IPS-18a (cell line): ENCODE measurements around the gene GCDH.
A peak's percentile ranks its signal among the peaks of the same experiment; 100 is the strongest.
"Not testable (repeated sequence)": the region's sequence is repeated elsewhere in the genome, so short reads cannot be mapped to it uniquely, and the experiment has no call there.

Experiments
- H3K27ac ChIP-seq: one replicate; pipeline ENCODE4 v1.5.1; 2013; ENCODE audit warnings: low read length
- H3K27me3 ChIP-seq: one replicate; pipeline ENCODE4 v1.6.1; 2013; ENCODE audit warnings: mild to moderate bottlenecking, low read length; ENCODE audit not compliant: control insufficient read depth, insufficient read depth
- H3K36me3 ChIP-seq: one replicate; pipeline ENCODE4 v1.6.1; 2013; ENCODE audit warnings: low read depth, low read length; ENCODE audit not compliant: control insufficient read depth
- H3K4me1 ChIP-seq: one replicate; pipeline ENCODE4 v1.6.1; 2013; ENCODE audit warnings: low read depth, low read length; ENCODE audit not compliant: control insufficient read depth
- H3K4me3 ChIP-seq: one replicate; pipeline ENCODE4 v1.5.1; 2013; ENCODE audit warnings: low read length
- H3K9ac ChIP-seq: one replicate; pipeline ENCODE4 v1.6.1; 2013; ENCODE audit warnings: mild to moderate bottlenecking, low read length, moderate library complexity
- H3K9me3 ChIP-seq: one replicate; pipeline ENCODE4 v1.6.1; 2013; ENCODE audit warnings: low read depth, low read length; ENCODE audit not compliant: control insufficient read depth

GCDH gene

DNA sequence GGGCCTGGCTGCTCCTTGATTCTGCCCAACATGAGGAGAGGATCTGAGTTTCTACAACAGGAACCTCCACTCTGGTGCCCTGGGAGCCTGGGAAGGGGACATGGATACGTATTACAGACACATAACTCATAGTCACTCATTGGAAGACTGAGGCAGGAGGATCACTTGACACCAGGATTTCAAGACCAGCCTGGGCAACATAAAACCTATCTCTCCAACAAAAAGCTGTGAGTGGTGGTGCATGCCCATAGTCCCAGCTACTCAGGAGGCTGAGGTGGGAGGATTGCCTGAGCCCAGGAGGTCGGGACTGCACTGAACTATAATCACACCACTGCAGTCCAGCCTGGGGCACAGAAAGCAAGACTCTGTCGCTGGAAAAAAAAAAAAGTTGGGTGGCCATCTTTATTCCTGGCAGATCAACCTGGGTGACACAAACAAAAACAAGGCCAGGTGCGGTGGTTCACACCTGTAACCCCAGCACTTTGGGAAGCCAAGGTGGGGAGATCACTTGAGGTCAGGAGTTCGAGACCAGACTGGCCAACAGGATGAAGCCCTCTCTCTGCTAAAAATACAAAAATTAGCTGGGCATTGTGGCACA, 2.9 kb upstream of the GCDH start:
- Histone ChIP-seq H3K27me3 (peaks cover 44% of the 10 kb centered on the region), H3K4me1 (peaks cover 2% of the 10 kb centered on the region), H3K4me3 (no peak overlapping the region), H3K9me3 (no peaks in the 10 kb centered on the region), H3K27ac (no peak overlapping the region), H3K36me3 (peaks cover 1% of the 10 kb centered on the region), H3K9ac (no peak overlapping the region)

DNA sequence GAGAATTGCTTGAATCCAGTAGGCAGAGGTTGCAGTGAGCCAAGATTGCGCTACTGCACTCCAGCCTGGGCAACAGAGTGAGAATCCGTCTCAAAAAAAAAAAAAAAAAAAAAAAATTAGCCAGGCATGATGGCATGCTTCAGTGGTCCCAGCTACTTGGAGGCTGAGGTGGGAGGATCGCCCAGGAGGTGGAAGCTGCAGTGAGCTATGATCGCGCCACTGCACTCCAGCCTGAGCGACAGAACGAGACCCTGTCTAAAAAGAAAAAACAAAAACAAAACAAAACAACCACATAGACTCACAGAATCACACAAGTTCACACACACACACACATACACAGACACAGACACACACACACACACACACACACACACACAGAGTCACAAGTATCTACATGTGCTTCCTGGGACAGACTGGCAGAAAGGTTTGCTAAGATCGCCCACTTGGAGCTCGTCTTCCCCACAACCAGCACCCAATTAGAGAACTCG, 617 bp upstream of the GCDH start:
- peak overlapping the region; percentile 73 for H3K9ac ChIP-seq
- peak overlapping the region; percentile 78 for H3K27ac ChIP-seq
- peak overlapping the region; percentile 63 for H3K4me3 ChIP-seq

DNA sequence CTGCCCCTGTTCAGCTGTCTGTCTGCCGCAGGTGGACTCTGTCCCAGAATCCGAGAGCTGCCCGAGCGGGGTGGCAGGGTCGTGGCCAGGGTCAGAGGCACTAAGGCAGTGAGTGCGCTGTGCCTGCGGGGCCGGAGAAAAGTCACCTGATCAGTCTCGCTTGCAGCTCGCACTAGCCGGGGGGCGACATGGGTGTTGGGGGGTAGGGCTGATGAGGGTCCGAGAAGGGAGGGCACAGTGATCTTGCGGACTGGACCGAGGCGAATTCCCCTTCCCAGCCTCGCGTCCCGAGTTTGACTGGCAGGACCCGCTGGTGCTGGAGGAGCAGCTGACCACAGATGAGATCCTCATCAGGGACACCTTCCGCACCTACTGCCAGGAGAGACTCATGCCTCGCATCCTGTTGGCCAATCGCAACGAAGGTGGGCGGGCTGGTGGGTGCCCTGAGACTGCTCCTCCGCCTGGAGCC, 627 bp downstream of the GCDH start:
- peaks cover 26% of the 10 kb centered on the region for H3K36me3 ChIP-seq
- H3K9ac ChIP-seq, result peak overlapping the region; percentile 66
- H3K27ac ChIP-seq, result no peak overlapping the region
- no peaks in the 10 kb centered on the region for H3K4me1 ChIP-seq
- peaks cover 17% of the 10 kb centered on the region for H3K27me3 ChIP-seq
- peak overlapping the region; percentile 85 for H3K4me3 ChIP-seq
- no peaks in the 10 kb centered on the region for H3K9me3 ChIP-seq

More for the DNA sequence above, 617 bp upstream of the GCDH start:
- not testable (repeated sequence) for H3K4me1 ChIP-seq, H3K9me3 ChIP-seq
- H3K36me3 ChIP-seq, result peaks cover 18% of the 10 kb centered on the region
- peaks cover 27% of the 10 kb centered on the region for H3K27me3 ChIP-seq

DNA sequence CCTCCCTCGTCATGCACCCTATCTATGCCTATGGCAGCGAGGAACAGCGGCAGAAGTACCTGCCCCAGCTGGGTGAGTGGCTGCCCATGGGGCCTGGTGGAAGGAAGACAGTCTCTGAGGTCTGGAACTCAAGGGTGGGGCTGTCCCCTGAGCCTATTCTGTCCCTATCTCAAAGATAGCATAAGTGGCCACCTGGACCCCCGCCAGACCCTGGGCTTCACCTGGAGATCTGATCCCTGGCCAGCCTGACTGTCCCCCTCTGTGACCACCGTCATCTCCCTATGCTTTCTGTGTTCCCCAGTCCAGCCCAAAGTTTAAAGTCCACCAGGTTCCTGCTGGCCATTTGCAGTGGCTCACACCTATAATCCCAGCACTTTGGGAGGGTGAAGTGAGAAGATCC, 2.6 kb downstream of the GCDH start:
- Histone ChIP-seq H3K27me3 (no peaks in the 10 kb centered on the region), H3K27ac (no peak overlapping the region), H3K9ac (no peak overlapping the region), H3K4me1 (no peaks in the 10 kb centered on the region), H3K36me3 (peaks cover 41% of the 10 kb centered on the region), H3K9me3 (no peaks in the 10 kb centered on the region), H3K4me3 (no peak overlapping the region)

DNA sequence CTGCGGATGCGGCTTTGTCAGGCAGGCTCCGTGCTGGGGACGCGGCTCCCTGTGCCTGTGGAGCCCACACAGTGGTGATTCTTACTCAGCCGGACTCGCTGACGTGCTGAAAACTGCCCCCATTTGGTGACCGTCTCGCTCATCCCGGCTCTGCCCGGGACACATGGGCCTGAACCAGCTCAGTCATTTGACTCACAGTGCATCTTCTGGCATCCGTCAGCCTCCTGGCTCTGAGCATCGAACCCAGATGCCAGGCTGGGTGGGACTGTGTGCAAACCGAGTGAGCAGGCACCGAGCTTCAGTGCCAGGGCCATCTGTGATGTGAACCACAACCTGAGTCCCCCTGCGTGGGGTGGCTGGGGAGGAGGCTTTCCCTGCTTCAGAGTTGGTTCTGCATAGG, 5.5 kb downstream of the GCDH start:
- Histone ChIP-seq H3K27me3 (no peaks in the 10 kb centered on the region), H3K36me3 (peaks cover 47% of the 10 kb centered on the region), H3K9me3 (no peaks in the 10 kb centered on the region), H3K4me3 (no peak overlapping the region), H3K9ac (no peak overlapping the region), H3K4me1 (no peaks in the 10 kb centered on the region), H3K27ac (no peak overlapping the region)

DNA sequence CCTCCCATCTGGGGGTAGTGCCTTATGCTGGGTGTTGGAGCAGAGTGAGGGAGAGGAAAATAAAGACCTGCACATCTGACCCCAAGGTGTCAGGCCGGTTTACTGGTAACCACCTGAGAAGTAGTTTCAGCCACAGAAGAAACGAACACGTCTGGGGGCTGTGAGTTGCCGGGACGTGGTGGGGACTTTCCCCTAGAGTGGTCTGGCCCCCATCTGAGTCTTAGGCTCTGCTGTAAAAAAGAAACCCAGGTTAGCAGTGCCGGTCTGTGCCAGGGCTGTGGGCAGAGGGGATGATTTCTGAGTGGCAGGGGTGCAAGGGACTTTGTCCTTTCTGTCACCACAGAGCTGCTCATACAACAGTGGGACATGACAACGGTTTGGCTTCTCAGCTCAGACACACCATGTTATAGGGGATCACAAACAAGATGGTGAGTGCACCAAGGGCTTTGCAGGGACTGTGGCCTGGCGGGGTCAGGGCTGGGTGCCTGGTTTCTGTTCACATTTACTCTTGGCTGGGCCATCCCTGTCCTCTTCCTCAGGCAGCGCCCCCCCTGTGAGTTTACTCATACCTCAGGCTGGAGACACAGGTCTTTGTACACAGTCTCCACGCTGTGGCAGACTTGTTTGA, 9.0 kb downstream of the GCDH start:
- no peaks in the 10 kb centered on the region for H3K4me1 ChIP-seq
- no peak overlapping the region for H3K27ac ChIP-seq
- peaks cover 30% of the 10 kb centered on the region for H3K36me3 ChIP-seq
- H3K4me3 ChIP-seq, result no peak overlapping the region
- H3K9me3 ChIP-seq, result no peaks in the 10 kb centered on the region
- no peaks in the 10 kb centered on the region for H3K27me3 ChIP-seq
- H3K9ac ChIP-seq, result no peak overlapping the region

DNA sequence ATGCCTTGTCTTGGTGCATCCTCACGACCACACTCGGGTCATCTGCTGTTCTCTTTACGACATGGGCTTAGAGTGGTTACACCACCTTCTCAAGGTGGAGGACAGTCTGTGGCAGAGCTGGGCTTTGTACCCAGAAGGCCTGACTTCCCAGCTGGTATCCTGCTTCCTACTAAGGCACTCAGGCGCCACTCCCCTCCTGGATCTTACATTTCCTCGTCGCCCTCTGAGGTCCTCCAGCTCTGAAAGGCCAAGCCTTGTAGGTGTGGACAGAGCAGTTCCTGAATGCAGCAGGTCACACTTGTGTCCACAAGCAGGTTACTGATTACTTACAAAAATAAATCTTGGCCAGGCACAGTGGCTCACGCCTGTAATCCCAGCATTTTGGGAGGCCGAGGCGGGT, 16.2 kb downstream of the GCDH start:
- Histone ChIP-seq H3K9ac (no peak overlapping the region), H3K4me1 (no peaks in the 10 kb centered on the region), H3K4me3 (no peak overlapping the region), H3K36me3 (no peaks in the 10 kb centered on the region), H3K27ac (no peak overlapping the region), H3K27me3 (no peaks in the 10 kb centered on the region), H3K9me3 (no peaks in the 10 kb centered on the region)

DNA sequence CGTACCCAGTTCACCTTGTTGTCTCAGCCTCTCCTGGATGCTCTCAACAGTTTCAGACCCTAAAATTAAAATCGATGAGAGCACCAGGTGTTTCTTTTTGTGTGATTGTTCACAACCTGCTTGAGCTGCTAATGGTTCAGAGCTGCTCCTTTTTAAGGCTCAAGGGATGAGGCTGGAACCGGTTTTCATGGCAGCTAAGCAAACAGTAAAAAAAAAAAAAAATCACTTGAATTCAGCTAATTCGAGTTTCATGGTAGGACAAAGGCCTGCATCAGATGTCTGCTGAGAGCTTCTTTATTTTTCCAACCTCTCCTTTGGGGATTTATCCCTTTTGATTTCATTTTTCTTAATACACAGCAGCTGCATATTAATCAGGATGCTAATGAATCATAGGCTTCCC, 21.6 kb downstream of the GCDH start:
- H3K36me3 ChIP-seq, result no peaks in the 10 kb centered on the region
- H3K9me3 ChIP-seq, result no peaks in the 10 kb centered on the region
- no peak overlapping the region for H3K4me3 ChIP-seq
- no peak overlapping the region for H3K9ac ChIP-seq
- H3K4me1 ChIP-seq, result peaks cover 12% of the 10 kb centered on the region
- H3K27ac ChIP-seq, result no peak overlapping the region
- H3K27me3 ChIP-seq, result no peaks in the 10 kb centered on the region

DNA sequence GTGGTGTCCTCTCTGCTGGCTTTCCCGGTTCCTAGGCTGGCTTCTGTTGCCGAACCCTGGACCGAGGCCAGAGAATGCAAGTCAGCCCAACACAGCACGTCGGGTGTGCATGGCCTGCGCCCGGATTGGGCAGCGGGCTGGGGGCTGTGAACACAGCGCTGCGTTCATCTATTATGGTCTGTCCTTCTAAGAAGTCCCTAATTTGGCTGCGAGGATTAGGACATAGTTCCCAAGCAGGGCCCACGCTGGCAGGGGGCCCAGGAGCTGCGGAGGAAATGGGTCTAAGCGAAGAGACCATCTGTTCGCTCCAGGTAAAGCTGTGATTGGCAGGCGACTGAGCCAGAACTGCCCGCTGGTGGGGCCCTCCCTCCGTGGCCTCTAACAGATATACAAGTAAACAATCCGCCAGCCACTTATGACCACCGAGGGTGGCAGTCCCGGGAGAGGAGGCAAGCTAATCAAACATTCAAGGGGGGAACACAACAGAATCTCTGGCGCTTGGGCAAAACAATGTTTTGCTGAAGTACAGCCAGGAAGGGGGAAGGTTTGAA, 22.1 kb downstream of the GCDH start:
- Histone ChIP-seq H3K9me3 (no peaks in the 10 kb centered on the region), H3K4me3 (no peak overlapping the region), H3K9ac (no peak overlapping the region), H3K27me3 (peaks cover 4% of the 10 kb centered on the region), H3K4me1 (peaks cover 12% of the 10 kb centered on the region), H3K36me3 (no peaks in the 10 kb centered on the region), H3K27ac (no peak overlapping the region)

DNA sequence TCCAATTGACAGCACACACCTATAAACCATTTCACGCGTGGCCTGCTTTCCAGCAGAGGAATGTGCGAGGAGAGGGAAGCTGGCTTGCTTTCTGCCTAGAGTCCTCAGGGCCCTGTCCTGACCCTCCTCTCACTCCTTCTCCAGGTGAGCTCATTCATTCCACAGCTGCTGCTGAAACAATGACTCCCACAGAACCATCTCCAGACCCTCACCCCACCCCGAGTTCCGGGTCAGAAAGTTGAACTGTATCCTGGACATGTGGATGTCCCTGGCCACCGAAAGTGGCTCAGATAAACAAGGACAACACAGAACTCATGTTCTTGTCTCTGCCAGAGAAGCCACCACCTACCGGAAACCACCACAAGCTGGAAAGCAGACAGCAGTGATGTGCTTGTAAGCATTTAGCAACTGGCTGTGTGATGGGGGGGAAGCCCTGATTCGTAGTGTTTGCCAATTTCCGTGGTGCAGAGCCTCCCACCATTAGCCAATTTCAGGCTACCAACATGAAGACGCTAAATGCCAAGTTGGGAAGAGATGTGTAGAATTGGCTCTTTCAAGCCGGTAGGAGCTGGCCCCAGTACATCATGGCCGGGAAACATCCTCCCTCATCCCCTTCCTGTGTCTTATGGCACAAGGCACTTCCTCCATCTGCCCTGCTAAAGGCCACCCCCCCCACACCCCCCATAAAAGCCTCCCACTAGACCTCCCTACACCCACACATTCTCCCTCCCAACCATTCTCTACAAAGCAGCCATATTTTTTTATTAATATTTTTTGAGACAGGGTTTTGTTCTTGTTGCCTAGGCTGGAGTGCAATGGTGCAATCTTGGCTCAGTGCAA, 23.1 kb downstream of the GCDH start:
- H3K27me3 ChIP-seq, result peaks cover 13% of the 10 kb centered on the region
- H3K27ac ChIP-seq, result no peak overlapping the region
- H3K9me3 ChIP-seq, result no peaks in the 10 kb centered on the region
- no peak overlapping the region for H3K9ac ChIP-seq
- no peaks in the 10 kb centered on the region for H3K36me3 ChIP-seq
- H3K4me3 ChIP-seq, result no peak overlapping the region
- H3K4me1 ChIP-seq, result peaks cover 12% of the 10 kb centered on the region

DNA sequence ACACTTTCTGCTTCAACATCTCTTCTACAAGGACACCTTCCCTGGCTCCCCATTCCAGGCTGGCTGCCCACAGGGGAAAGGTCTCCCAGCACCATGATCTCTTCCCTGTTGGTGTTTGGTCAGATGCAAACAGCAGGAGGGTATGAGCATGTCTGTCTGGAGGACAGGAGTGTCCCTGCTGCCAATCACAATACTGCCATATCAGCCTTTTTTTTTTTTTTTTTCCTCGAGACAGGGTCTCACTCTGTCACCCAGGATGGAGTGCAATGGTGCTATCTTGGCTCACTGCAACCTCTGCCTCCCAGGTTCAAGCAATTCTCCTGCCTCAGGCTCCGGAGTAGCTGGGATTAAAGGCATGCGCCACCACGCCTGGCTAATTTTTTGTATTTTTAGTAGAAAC, 24.9 kb downstream of the GCDH start:
- H3K36me3 ChIP-seq, H3K4me3 ChIP-seq, H3K27ac ChIP-seq, H3K9ac ChIP-seq, H3K9me3 ChIP-seq: not testable (repeated sequence)
- peaks cover 13% of the 10 kb centered on the region for H3K27me3 ChIP-seq
- peaks cover 12% of the 10 kb centered on the region for H3K4me1 ChIP-seq
